HG03045 (cell line): ENCODE measurements around the gene NUDCD3.
"Not testable (repeated sequence)": the region's sequence is repeated elsewhere in the genome, so short reads cannot be mapped to it uniquely, and the experiment has no call there.

Experiments
- ATAC-seq: cut with Tn5 transposase; IDR thresholded peaks from one replicate; pipeline ENCODE4 v1.9.1; 2021; ENCODE audit warnings: mild to moderate bottlenecking, moderate library complexity; ENCODE audit not compliant: unreplicated experiment

Gene NUDCD3

DNA sequence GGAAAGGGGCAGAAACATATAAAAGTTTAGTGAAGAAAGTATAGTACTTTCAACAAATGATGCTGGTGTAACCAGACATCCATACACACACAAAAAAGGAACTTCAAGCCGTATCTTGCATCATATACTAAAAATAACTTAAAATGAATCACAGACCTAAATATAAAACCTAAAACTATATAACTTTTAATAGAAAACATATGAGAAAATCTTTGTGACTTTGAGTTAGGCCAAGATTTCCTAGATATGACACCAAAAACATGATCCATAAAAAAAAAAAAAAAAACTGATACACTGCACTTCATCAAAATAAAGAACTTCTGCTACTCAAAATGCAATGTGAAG is 40.9 kb downstream of the NUDCD3 start:
- ATAC-seq: no peak

- ATAC-seq: no peak
These were observed 41.4 kb downstream of the NUDCD3 start for GRCh38 chr7:44448922-44449583.

- no peak for ATAC-seq
These were observed 42.5 kb downstream of the NUDCD3 start for GRCh38 chr7:44447874-44448425.

DNA sequence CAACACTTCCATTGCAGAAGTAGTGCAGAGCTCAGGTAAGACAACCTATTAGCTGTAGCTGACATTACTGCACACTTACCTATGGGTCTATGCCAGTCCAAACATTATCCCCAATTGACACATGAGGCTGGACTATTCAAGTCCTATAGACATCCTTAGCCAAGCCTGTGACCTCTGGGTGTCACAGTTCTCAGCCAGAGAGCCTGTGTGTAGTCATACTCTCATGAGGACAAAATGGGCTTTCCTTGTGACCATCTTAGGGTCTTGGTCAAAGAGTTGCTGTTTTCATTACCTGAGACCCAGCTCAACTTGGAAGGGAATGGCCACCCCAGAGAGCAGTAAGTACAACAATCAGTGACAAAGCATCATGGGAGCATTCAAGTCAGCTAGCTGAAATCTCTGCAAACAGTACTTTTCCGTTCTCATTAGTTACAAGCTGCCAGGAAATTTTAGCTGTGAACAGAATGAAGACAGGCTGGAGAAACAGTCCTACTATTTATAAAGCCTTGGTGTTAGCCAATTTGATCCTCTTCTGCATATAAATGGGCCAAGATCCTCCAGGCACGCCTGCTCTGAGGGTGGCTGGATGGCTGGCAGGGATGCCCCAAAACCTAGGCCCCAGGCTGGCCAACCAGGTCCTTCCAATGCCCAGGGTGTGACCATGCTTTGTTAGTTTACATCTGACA is 44.3 kb downstream of the NUDCD3 start:
- ATAC-seq: no peak

GRCh38 chr7:44441079-44441478 is 49.4 kb downstream of the NUDCD3 start:
- ATAC-seq: no peak

DNA sequence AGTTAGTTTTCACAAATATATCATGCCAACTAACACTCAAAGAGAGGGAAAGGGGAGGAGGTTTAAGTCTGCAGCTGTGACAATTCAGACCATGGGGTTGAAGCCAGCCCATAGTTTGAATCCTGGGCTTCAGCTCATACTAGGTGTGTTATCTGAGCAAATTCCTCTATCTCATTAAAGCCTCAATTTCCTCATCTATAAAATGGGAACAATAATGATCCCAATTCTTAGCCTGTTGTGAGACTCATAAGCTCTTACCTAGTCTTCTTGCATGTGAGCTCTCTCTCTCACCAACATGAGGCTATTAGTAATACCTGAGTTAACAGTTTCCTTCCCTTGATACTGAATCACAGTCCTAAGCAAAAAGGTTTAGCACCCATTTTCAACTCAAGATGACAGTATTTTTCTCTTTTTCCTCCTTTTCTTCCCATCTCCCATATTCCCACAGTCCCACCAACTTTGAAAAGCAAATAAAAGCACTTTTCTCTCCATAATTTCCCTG is 49.8 kb downstream of the NUDCD3 start:
- ATAC-seq: no peak

DNA sequence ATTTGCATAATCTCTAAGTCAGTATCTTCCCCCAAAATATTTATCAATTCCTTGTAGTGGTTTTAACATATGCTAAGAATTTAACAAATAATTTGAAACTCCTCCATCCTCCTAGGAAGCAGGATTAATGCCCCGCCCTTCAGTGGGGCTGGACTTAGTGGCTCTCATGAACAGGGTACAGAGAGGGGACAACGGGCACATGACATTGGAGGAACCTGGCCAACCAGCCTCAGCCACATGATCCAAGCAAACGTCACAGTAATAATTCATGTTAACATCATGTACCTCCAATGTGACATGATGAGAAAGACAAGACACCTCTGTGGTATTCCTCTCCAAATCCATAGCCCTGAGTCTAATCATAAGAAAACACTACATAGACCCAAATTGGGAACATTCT is 50.5 kb downstream of the NUDCD3 start:
- ATAC-seq: no peak

DNA sequence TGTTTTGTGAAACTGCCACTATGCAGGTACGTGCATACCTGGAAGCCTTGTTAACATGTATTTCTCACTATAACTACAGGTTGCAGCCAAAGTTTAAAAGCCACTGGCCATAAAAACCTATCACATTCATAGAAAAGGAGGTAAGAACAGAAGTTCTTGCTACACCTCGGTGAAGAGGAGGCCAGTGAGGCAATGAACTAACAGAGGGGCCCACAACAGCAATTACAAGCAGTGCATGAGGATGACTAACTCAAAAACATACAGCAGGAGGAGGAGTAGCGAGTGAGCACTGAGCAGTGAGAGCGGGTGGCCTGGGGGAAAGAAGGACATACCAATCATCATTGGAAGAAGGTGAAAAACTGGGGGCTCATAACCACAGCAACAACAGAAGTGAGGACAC is 51.6 kb downstream of the NUDCD3 start:
- no peak for ATAC-seq

- no peak for ATAC-seq
These were observed 56.3 kb downstream of the NUDCD3 start for GRCh38 chr7:44434201-44434600.

GRCh38 chr7:44433255-44434022 is 57.0 kb downstream of the NUDCD3 start:
- ATAC-seq: no peak

GRCh38 chr7:44432381-44432977 is 58.0 kb downstream of the NUDCD3 start:
- ATAC-seq: no peak

DNA sequence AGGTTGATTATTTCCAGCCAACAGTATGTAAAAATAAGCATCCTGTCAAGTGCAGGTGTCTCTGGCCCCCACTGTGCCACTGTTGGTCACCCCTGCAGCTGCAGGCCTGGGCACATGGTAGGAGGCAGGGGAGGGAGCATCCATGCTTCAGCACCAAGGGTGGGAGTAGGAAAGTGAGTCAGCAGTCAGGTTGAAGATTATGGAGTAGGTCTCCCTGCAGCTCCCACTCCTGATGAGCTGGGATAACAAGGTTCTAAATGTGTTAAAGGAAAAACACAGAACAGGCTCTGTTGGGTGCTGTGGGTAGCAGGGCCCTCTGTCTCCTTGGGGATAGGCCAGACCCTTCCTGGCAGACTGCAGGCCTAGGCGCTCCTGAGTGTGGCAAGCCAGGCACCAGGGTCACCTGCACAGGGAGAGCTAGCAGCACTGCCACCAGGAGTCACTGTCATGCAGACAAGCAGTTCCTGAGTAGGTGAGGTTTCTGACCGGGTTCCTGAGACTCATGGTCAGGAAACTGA is 59.3 kb downstream of the NUDCD3 start:
- ATAC-seq: no peak

- ATAC-seq: no peak
These were observed 60.4 kb downstream of the NUDCD3 start for GRCh38 chr7:44430054-44430453.

GRCh38 chr7:44424762-44425161 is 65.7 kb downstream of the NUDCD3 start:
- not testable (repeated sequence) for ATAC-seq

DNA sequence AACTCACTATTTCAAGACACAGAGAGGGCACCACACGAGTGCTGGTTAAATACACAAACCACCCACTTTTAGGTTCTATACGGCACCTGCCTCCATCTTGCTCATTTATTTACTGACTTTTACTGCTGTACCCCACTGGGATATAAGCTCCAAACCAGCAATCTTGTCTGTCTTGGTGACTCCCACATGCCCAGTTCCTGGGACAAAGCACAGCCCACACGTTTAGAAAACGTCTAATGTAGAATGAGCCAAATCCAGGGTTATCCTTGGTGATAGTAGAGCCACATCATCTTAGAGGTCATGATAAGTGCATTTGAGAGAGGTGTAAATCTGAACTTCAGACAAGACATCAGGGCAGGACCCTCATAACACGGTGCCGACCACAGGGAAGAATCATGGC is 73.5 kb downstream of the NUDCD3 start:
- no peak for ATAC-seq

DNA sequence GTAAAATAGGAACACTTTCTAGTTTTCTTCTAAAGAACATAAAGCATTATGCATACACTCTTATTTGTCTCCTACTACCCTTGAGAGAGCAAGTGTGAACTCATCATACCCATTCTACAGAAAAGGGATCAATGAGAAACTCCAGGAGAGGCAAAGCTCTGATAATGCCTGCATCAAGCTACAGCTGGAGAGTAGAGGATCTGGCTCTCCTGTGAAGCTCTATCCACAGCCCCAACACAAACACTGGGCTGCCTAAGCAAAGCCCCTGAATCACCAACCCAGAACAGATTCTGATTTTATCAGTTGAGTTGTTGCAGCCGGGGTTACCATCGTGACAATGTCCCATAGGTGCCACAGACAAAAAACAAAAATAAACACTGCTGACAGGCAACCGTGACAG is 74.9 kb downstream of the NUDCD3 start:
- ATAC-seq: no peak

GRCh38 chr7:44415047-44415446 is 75.4 kb downstream of the NUDCD3 start:
- ATAC-seq: no peak

GRCh38 chr7:44411306-44411705 is 79.2 kb downstream of the NUDCD3 start:
- ATAC-seq: no peak

DNA sequence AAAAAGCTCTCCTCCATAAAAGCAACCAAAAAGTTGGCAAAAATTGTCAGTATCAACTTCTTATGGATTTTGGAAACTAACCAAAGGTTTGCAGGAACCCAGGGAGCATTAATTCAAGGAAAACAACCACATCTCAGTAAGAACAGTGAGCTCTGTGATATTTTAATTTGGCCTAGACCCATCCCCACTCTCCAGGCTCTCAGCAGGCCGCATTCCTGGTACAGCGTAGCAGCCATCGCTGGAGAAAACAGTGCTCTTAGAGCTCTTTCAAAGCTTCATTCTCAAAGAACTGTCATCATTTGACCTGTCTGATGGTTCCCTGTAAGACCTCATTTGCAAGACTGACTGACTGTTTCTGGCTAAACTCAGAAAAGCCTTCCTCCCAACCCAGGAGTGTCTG is 81.9 kb downstream of the NUDCD3 start:
- ATAC-seq: no peak

DNA sequence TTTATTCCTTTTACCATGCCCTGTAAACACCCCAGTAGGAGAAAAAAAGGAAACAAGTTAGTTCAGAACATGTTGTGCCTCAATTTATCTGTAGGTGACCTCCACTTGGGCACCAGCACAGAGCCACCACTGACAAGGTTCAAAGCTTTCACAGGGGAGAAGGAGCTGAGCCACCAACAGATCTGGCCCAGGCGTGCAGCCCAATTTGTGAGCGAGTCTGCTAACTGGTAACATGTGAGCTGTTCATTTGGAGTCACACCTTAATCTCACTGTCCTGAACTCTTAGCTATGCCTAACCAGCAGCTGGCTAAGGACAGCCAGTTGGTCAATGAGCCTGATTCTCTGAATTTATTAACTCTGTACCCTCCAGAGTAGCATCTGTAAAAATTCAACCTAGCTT is 86.7 kb downstream of the NUDCD3 start:
- ATAC-seq: no peak

- ATAC-seq: no peak
These were observed 87.2 kb downstream of the NUDCD3 start for GRCh38 chr7:44403176-44403759.
